WTC11 (cell line): ENCODE measurements around the gene DNASE1L2. TPM values are rescaled to one million over a fixed set of nuclear protein-coding genes. Genes with fewer than 3 reads are reported as not detected.
A peak's percentile ranks its signal among the peaks of the same experiment; 100 is the strongest.

Source experiments
- ELF4 ChIP-seq: sonication (generic); formaldehyde crosslinking; IDR thresholded peaks from 2 replicates; pipeline ENCODE4 v1.8.1; 2022; ENCODE audit warnings: low read depth, mild to moderate bottlenecking, moderate library complexity, missing genetic modification reagents
- JAZF1 ChIP-seq: fragments of 250-450 bp; sonication (Bioruptor Pico); IDR thresholded peaks from 2 replicates; pipeline ENCODE4 v1.9.0; 2021; ENCODE audit warnings: moderate library complexity, mild to moderate bottlenecking, inconsistent platforms
- KAT7 ChIP-seq: sonication (generic); formaldehyde crosslinking; IDR thresholded peaks from 2 replicates; pipeline ENCODE4 v1.8.1; 2023; ENCODE audit warnings: missing genetic modification reagents, mild to moderate bottlenecking, borderline replicate concordance
- MYBL2 ChIP-seq: sonication (generic); formaldehyde crosslinking; IDR thresholded peaks from 2 replicates; pipeline ENCODE4 v1.8.1; 2023; ENCODE audit warnings: mild to moderate bottlenecking, moderate library complexity, missing genetic modification reagents
- NFATC4 ChIP-seq: fragments of 250-450 bp; sonication (Bioruptor Pico); IDR thresholded peaks from 2 replicates; pipeline ENCODE4 v1.9.0; 2021; ENCODE audit warnings: mild to moderate bottlenecking
- NR3C1 ChIP-seq: sonication (generic); formaldehyde crosslinking; conservative IDR thresholded peaks from 2 replicates; pipeline ENCODE4 v1.8.1; 2023; ENCODE audit warnings: low read depth, mild to moderate bottlenecking, missing genetic modification reagents
- TP53 ChIP-seq: sonication (generic); formaldehyde crosslinking; IDR thresholded peaks from 2 replicates; pipeline ENCODE4 v1.8.1; 2023; ENCODE audit warnings: mild to moderate bottlenecking, missing genetic modification reagents
- ZNF121 ChIP-seq: sonication (generic); formaldehyde crosslinking; IDR thresholded peaks from 2 replicates; pipeline ENCODE4 v1.8.0; 2023; ENCODE audit warnings: missing genetic modification reagents
- ZNF138 ChIP-seq: sonication (generic); formaldehyde crosslinking; conservative IDR thresholded peaks from 2 replicates; pipeline ENCODE4 v1.8.1; 2022; ENCODE audit warnings: mild to moderate bottlenecking, moderate library complexity, missing genetic modification reagents
- ZNF263 ChIP-seq: sonication (generic); formaldehyde crosslinking; IDR thresholded peaks from 2 replicates; pipeline ENCODE4 v1.8.1; 2022; ENCODE audit warnings: low read depth, mild to moderate bottlenecking, moderate library complexity, missing genetic modification reagents
- total RNA-seq: library from RNA; stranded (reverse); gene quantifications from 3 replicates; pipeline ENCODE4 v1.2.3, GENCODE V29; 2021
- TF ChIP-seq, protein P1 (sequence below): sonication (generic); formaldehyde crosslinking; IDR thresholded peaks from 2 replicates; pipeline ENCODE4 v1.8.0; 2023; ENCODE audit warnings: mild to moderate bottlenecking, missing genetic modification reagents
- TF ChIP-seq, protein P2 (sequence below): fragments of 250-450 bp; sonication (Bioruptor Pico); IDR thresholded peaks from 2 replicates; pipeline ENCODE4 v1.8.0; 2021; ENCODE audit warnings: mild to moderate bottlenecking
- TF ChIP-seq, protein P3 (sequence below): sonication (generic); formaldehyde crosslinking; IDR thresholded peaks from 2 replicates; pipeline ENCODE4 v1.8.1; 2023; ENCODE audit warnings: mild to moderate bottlenecking, missing genetic modification reagents
- TF ChIP-seq, protein P4 (sequence below): sonication (generic); formaldehyde crosslinking; IDR thresholded peaks from 2 replicates; pipeline ENCODE4 v1.8.1; 2023; ENCODE audit warnings: mild to moderate bottlenecking, missing genetic modification reagents, moderate library complexity
- TF ChIP-seq, protein P5 (sequence below): sonication (generic); formaldehyde crosslinking; IDR thresholded peaks from 2 replicates; pipeline ENCODE4 v1.8.1; 2023; ENCODE audit warnings: mild to moderate bottlenecking, missing genetic modification reagents
- TF ChIP-seq, protein P6 (sequence below): sonication (generic); formaldehyde crosslinking; IDR thresholded peaks from 2 replicates; pipeline ENCODE4 v1.8.0; 2022; ENCODE audit warnings: mild to moderate bottlenecking, missing genetic modification reagents
- TF ChIP-seq, protein P7 (sequence below): sonication (generic); formaldehyde crosslinking; IDR thresholded peaks from 2 replicates; pipeline ENCODE4 v1.8.0; 2022; ENCODE audit warnings: mild to moderate bottlenecking, missing genetic modification reagents
- TF ChIP-seq, protein P8 (sequence below): sonication (generic); formaldehyde crosslinking; IDR thresholded peaks from 2 replicates; pipeline ENCODE4 v1.8.0; 2023; ENCODE audit warnings: missing genetic modification reagents
- TF ChIP-seq, protein P9 (sequence below): sonication (generic); formaldehyde crosslinking; IDR thresholded peaks from 2 replicates; pipeline ENCODE4 v1.8.1; 2022; ENCODE audit warnings: mild to moderate bottlenecking, moderate library complexity, missing genetic modification reagents
- TF ChIP-seq, protein P10 (sequence below): fragments of 250-450 bp; sonication (Bioruptor Pico); IDR thresholded peaks from 2 replicates; pipeline ENCODE4 v2.1.2; 2022; ENCODE audit warnings: mild to moderate bottlenecking, moderate library complexity
- TF ChIP-seq, protein P11 (sequence below): sonication (generic); formaldehyde crosslinking; IDR thresholded peaks from 2 replicates; pipeline ENCODE4 v1.8.1; 2023; ENCODE audit warnings: mild to moderate bottlenecking, missing genetic modification reagents, borderline replicate concordance

Gene DNASE1L2
- total RNA-seq, 1 experiment from 2014 or later, result 0.66 TPM

DNA sequence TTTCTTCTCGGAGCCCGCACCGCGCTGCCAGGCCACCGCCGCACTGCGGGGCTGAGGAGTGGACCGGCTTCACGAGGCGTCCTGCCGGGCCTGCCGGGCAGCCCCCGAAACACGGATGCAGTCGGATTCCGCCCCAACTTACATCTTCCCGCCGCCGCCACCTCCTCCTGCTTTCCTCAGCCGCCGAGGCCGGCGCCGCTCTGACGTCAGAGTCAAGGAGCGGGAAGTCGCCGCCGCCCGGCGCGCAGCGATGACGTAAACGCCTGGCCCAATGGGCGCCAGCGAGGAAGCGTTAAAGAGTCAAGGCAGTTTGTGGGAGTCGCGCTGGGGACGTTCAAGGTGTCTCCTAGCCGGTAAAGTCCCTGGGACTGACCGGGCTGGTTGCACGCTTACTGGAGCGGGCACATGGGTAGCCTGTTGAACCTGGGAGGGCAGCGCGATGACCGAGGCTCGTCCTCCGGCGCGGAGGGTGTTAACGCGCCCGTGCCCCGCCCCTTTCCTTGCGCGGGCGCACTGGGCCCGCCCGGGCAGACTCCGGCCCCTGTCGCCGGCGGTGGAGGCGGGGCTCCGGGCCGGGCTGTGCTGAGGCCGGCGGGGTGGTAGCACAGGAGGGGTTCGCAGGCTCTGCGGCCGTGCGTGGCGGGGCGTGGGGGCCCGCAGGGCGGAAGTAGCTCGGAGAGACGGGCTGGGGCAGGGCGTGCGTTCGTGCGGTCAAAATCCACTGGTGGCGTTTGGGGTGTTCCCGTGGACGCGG lies 31.8 kb downstream of the DNASE1L2 start, which contains the start of gene RNPS1 (continued):
- TF ChIP-seq, protein P1, sequence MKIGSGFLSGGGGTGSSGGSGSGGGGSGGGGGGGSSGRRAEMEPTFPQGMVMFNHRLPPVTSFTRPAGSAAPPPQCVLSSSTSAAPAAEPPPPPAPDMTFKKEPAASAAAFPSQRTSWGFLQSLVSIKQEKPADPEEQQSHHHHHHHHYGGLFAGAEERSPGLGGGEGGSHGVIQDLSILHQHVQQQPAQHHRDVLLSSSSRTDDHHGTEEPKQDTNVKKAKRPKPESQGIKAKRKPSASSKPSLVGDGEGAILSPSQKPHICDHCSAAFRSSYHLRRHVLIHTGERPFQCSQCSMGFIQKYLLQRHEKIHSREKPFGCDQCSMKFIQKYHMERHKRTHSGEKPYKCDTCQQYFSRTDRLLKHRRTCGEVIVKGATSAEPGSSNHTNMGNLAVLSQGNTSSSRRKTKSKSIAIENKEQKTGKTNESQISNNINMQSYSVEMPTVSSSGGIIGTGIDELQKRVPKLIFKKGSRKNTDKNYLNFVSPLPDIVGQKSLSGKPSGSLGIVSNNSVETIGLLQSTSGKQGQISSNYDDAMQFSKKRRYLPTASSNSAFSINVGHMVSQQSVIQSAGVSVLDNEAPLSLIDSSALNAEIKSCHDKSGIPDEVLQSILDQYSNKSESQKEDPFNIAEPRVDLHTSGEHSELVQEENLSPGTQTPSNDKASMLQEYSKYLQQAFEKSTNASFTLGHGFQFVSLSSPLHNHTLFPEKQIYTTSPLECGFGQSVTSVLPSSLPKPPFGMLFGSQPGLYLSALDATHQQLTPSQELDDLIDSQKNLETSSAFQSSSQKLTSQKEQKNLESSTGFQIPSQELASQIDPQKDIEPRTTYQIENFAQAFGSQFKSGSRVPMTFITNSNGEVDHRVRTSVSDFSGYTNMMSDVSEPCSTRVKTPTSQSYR (CRISPR knock-in tag), result no peak; the same call in 1 of the 2 replicates
- TF ChIP-seq, protein P2, sequence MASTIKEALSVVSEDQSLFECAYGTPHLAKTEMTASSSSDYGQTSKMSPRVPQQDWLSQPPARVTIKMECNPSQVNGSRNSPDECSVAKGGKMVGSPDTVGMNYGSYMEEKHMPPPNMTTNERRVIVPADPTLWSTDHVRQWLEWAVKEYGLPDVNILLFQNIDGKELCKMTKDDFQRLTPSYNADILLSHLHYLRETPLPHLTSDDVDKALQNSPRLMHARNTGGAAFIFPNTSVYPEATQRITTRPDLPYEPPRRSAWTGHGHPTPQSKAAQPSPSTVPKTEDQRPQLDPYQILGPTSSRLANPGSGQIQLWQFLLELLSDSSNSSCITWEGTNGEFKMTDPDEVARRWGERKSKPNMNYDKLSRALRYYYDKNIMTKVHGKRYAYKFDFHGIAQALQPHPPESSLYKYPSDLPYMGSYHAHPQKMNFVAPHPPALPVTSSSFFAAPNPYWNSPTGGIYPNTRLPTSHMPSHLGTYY, result no peak
- TF ChIP-seq, protein P3, sequence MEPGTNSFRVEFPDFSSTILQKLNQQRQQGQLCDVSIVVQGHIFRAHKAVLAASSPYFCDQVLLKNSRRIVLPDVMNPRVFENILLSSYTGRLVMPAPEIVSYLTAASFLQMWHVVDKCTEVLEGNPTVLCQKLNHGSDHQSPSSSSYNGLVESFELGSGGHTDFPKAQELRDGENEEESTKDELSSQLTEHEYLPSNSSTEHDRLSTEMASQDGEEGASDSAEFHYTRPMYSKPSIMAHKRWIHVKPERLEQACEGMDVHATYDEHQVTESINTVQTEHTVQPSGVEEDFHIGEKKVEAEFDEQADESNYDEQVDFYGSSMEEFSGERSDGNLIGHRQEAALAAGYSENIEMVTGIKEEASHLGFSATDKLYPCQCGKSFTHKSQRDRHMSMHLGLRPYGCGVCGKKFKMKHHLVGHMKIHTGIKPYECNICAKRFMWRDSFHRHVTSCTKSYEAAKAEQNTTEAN (CRISPR knock-in tag), result peak; percentile 81
- TF ChIP-seq, protein P4, sequence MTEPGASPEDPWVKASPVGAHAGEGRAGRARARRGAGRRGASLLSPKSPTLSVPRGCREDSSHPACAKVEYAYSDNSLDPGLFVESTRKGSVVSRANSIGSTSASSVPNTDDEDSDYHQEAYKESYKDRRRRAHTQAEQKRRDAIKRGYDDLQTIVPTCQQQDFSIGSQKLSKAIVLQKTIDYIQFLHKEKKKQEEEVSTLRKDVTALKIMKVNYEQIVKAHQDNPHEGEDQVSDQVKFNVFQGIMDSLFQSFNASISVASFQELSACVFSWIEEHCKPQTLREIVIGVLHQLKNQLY (CRISPR knock-in tag), result no peak
- TF ChIP-seq TP53 (CRISPR knock-in tag) (peak; percentile 92; the same call in 1 of the 2 replicates), KAT7 (CRISPR knock-in tag) (peak; percentile 57; the same call in 1 of the 2 replicates), JAZF1 (CRISPR knock-in tag) (no peak), MYBL2 (CRISPR knock-in tag) (peak; percentile 93), ZNF138 (CRISPR knock-in tag) (no peak), ELF4 (CRISPR knock-in tag) (no peak), NR3C1 (no peak), NFATC4 (CRISPR knock-in tag) (no peak), ZNF121 (CRISPR knock-in tag) (no peak), ZNF263 (CRISPR knock-in tag) (no peak)
- TF ChIP-seq, protein P5, sequence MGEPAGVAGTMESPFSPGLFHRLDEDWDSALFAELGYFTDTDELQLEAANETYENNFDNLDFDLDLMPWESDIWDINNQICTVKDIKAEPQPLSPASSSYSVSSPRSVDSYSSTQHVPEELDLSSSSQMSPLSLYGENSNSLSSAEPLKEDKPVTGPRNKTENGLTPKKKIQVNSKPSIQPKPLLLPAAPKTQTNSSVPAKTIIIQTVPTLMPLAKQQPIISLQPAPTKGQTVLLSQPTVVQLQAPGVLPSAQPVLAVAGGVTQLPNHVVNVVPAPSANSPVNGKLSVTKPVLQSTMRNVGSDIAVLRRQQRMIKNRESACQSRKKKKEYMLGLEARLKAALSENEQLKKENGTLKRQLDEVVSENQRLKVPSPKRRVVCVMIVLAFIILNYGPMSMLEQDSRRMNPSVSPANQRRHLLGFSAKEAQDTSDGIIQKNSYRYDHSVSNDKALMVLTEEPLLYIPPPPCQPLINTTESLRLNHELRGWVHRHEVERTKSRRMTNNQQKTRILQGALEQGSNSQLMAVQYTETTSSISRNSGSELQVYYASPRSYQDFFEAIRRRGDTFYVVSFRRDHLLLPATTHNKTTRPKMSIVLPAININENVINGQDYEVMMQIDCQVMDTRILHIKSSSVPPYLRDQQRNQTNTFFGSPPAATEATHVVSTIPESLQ (CRISPR knock-in tag), result no peak
- TF ChIP-seq, protein P6, sequence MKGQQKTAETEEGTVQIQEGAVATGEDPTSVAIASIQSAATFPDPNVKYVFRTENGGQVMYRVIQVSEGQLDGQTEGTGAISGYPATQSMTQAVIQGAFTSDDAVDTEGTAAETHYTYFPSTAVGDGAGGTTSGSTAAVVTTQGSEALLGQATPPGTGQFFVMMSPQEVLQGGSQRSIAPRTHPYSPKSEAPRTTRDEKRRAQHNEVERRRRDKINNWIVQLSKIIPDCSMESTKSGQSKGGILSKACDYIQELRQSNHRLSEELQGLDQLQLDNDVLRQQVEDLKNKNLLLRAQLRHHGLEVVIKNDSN (CRISPR knock-in tag), result peak; percentile 55
- TF ChIP-seq, protein P7, sequence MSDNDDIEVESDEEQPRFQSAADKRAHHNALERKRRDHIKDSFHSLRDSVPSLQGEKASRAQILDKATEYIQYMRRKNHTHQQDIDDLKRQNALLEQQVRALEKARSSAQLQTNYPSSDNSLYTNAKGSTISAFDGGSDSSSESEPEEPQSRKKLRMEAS, result peak; percentile 97
- TF ChIP-seq, protein P8, sequence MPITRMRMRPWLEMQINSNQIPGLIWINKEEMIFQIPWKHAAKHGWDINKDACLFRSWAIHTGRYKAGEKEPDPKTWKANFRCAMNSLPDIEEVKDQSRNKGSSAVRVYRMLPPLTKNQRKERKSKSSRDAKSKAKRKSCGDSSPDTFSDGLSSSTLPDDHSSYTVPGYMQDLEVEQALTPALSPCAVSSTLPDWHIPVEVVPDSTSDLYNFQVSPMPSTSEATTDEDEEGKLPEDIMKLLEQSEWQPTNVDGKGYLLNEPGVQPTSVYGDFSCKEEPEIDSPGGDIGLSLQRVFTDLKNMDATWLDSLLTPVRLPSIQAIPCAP (CRISPR knock-in tag), result no peak
- TF ChIP-seq, protein P9, sequence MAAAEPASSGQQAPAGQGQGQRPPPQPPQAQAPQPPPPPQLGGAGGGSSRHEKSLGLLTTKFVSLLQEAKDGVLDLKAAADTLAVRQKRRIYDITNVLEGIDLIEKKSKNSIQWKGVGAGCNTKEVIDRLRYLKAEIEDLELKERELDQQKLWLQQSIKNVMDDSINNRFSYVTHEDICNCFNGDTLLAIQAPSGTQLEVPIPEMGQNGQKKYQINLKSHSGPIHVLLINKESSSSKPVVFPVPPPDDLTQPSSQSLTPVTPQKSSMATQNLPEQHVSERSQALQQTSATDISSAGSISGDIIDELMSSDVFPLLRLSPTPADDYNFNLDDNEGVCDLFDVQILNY (CRISPR knock-in tag), result peak; percentile 96; the same call in 1 of the 2 replicates
- TF ChIP-seq, protein P10, sequence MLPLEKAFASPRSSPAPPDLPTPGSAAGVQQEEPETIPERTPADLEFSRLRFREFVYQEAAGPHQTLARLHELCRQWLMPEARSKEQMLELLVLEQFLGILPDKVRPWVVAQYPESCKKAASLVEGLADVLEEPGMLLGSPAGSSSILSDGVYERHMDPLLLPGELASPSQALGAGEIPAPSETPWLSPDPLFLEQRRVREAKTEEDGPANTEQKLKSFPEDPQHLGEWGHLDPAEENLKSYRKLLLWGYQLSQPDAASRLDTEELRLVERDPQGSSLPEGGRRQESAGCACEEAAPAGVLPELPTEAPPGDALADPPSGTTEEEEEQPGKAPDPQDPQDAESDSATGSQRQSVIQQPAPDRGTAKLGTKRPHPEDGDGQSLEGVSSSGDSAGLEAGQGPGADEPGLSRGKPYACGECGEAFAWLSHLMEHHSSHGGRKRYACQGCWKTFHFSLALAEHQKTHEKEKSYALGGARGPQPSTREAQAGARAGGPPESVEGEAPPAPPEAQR (CRISPR knock-in tag), result no peak
- TF ChIP-seq, protein P11, sequence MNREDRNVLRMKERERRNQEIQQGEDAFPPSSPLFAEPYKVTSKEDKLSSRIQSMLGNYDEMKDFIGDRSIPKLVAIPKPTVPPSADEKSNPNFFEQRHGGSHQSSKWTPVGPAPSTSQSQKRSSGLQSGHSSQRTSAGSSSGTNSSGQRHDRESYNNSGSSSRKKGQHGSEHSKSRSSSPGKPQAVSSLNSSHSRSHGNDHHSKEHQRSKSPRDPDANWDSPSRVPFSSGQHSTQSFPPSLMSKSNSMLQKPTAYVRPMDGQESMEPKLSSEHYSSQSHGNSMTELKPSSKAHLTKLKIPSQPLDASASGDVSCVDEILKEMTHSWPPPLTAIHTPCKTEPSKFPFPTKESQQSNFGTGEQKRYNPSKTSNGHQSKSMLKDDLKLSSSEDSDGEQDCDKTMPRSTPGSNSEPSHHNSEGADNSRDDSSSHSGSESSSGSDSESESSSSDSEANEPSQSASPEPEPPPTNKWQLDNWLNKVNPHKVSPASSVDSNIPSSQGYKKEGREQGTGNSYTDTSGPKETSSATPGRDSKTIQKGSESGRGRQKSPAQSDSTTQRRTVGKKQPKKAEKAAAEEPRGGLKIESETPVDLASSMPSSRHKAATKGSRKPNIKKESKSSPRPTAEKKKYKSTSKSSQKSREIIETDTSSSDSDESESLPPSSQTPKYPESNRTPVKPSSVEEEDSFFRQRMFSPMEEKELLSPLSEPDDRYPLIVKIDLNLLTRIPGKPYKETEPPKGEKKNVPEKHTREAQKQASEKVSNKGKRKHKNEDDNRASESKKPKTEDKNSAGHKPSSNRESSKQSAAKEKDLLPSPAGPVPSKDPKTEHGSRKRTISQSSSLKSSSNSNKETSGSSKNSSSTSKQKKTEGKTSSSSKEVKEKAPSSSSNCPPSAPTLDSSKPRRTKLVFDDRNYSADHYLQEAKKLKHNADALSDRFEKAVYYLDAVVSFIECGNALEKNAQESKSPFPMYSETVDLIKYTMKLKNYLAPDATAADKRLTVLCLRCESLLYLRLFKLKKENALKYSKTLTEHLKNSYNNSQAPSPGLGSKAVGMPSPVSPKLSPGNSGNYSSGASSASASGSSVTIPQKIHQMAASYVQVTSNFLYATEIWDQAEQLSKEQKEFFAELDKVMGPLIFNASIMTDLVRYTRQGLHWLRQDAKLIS (CRISPR knock-in tag), result 0 out of 2 replicates have a peak, but pooled peaks have one; percentile 36
